ENCODE results near the gene DLG2.

- TF ChIP-seq CTCF (IDR thresholded peaks at IDR 0.05; ENCODE audit: low read length) = no peak
- no peak for TF ChIP-seq EZH2 (IDR thresholded peaks at IDR 0.05; ENCODE audit: borderline replicate concordance, low read length)
Measured at GRCh38 chr11:83611600-83611999, 2015.5 kb downstream of the DLG2 start.

Data from OCI-LY1 (cell line).